DMS79 (cell line): ENCODE data around the gene RBM25.

Source experiments
- DNase-seq: peaks from one replicate; lab custom pipeline; 2025; lab: John Stamatoyannopoulos, UW

Gene RBM25

GRCh38 chr14:73102806-73103497, 44.6 kb downstream of the RBM25 start:
- no peak for DNase-seq

DNA sequence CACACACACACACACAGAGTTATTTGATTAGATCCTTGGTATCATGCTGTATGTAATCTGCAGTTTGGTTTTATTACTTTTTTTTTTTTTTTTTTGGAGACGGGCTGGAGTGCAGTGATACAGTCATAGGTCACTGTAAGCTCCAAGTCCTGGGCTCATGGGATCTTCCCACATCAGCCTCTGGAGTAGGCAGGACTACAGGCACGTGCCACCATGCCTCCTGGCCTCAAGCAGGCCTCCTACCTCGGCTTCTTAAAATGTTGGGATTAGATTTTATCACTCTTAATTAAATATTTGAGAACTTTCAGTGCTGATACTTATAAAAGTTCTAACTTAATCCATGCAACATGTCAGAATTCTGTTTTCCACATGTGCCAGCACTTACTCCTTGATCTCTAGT, 46.7 kb downstream of the RBM25 start:
- no peak for DNase-seq

DNA sequence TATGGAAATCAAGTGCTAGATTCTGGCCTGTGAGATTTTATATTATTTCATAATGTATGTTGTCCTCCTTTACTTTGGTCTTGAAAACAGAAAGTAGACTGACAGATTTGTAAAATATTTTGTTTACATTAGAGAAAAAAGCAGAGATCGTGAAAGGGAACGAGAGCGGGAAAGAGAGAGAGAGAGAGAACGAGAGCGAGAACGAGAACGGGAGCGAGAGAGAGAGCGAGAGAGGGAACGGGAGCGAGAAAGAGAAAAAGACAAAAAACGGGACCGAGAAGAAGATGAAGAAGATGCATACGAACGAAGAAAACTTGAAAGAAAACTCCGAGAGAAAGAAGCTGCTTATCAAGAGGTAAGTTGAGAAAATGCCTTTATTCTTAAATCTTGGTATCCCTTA, 47.4 kb downstream of the RBM25 start:
- no peak for DNase-seq

- no peak for DNase-seq
Observed at GRCh38 chr14:73116079-73116665, 57.8 kb downstream of the RBM25 start.

- peak; percentile 11 for DNase-seq
Observed at GRCh38 chr14:73124180-73124894, 66.0 kb downstream of the RBM25 start.

DNA sequence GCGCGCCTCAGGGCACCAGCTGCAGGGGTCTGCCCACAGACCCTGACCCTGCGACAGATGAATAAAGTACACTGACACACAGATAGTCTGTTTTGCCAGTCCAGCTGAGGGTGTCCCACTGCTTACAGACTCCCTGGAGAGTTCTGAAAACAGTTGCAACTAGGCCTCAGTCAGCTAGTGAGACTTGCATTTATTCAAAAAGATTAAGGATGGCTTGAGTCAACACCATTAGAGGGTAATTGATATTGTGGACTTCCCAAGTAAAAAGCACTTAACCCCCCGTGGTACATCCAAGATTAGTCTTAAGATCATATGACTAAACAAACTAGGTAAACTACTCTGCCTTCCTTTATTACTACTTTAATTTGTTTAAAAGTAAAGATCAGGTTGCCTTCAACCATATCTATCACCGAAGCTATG, 66.8 kb downstream of the RBM25 start:
- peak; percentile 63 for DNase-seq

GRCh38 chr14:73125746-73126145, 67.4 kb downstream of the RBM25 start:
- DNase-seq, result no peak

- no peak for DNase-seq
Observed at GRCh38 chr14:73133795-73134194, 75.5 kb downstream of the RBM25 start.

DNA sequence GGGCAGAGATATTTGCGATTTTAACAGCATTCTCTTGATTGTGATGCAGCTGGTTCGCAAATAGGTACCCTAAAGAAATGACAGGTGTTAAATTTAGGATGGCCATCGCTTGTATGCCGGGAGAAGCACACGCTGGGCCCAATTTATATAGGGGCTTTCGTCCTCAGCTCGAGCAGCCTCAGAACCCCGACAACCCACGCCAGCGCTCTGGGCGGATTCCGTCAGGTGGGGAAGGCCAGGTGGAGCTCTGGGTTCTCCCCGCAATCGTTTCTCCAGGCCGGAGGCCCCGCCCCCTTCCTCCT, 77.7 kb downstream of the RBM25 start:
- no peak for DNase-seq

GRCh38 chr14:73136387-73137225, 78.3 kb downstream of the RBM25 start, which contains the start of gene PSEN1:
Gene PSEN1, plus strand, starts transcription at chr14:73136507. Its CDS starts 11,513 bp downstream, at chr14:73148020.
- peak; percentile 89 for DNase-seq

DNA sequence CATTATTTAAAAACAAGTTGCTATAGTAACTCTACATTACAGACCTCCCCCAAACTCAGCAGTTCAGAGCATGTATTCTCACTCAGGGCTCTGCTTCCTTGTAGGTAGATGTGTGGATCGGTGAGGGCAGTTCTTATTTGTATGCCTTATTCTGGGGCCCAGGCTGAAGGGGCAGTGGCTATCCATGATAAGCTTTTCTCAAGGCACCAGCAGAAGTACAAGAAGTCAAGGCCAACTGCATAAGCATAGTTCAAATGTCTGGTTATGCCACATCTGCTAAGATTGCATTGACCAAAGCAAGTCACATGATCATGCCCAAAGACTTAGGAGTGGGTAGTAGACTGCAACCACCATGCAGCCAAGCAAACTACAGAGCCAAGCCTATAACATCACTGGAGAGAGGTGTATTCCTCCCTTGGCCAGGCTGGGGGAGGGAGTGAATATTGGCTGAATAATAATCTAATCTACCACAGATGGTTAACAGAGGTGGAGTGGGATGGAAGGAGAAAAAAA, 82.5 kb downstream of the RBM25 start:
- no peak for DNase-seq

DNA sequence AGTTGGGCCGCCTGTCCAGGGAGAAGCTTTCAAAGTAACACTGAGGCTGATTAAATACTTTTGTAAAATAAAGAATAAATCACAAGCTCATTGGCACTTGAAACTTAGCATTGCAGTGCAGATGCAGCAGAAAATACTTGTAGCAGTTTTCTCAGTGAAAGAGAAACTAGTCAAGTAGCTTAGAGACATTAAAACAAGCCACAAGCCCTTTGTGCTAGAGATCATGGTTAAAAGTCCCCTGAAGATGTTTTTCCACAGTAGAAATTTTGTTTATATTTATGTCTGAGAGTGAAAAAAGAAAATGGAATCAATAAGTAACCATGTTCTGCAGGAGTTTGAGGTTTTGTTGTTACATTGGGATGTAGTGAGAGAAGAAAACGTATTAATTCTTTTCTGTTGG, 83.9 kb downstream of the RBM25 start:
- no peak for DNase-seq

GRCh38 chr14:73143003-73143402, 84.7 kb downstream of the RBM25 start:
- no peak for DNase-seq

DNA sequence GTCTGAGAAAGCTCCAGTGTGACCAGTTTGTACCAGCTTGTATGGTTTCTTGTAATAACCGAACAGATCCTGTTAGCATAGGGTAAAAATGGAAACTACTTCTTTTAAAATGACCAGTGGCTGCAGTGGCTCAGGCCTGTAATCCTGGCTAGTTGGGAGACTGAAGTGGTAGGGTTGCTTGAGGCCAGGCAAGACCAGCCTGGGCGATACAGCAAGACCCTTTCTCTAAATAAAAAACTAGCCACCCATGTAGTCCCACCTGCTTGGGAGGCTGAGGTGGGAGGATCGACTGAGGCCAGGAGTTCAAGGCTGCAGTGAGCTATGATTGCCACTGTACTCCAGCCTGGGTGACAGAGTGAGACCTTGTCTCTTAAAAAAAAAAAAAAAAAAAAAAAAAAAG, 85.3 kb downstream of the RBM25 start:
- DNase-seq, result no peak

DNA sequence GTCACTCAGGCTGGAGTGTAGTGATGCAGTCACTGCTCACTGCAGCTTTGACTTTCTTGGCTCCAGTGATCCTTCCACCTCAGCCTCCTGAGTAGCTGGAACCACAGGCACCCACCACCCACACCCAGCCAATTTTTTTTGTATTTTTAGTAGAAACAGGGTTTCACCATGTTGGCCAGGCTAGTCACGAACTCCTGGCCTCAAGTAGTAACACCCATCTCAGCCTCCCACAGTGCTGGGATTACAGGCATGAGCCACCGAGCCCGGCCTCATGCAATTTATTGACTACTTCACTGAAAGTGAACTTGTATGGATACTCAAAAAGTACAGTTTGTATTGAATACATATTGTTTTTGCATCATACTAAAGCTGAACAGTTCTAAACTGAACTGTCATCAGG, 87.0 kb downstream of the RBM25 start:
- no peak for DNase-seq

DNA sequence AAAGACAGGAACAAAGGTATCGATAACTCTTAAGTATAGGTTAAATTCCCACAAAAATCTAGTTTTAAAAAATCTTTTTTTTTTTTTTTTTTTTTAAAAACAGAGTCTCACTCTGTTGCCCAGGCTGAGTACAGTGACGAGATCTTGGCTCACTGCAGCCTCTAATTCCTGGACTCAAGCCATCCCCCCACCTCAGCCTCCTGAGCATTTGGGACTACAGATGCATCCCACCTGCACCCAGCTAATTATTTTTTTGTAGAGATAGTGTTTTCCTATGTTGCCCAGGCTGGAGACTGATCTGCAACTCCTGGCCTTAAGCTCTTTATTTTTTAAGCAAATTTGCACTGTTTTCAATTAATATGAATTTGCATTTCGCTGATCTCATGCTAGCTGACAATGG, 87.8 kb downstream of the RBM25 start:
- DNase-seq, result no peak

GRCh38 chr14:73149753-73150152, 91.4 kb downstream of the RBM25 start:
- no peak for DNase-seq

DNA sequence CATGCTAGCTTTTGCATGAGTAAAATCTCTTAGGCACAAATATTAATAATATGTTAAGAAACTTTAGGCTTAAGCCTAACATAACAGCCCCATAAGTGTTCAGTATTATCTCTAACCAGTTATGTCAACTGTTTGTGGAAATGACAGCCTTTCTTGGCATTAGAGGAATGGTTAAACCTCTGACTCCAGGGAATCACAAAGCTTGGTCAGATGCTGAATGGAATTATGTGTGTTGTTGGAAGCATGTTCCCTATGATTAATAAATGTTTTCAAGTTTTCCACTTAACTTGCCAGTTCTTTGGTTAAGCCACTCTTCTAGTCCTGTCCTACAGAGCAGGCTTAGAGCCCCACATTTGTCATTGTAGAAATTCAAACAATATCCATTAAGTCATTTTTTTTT, 94.9 kb downstream of the RBM25 start:
- no peak for DNase-seq

DNA sequence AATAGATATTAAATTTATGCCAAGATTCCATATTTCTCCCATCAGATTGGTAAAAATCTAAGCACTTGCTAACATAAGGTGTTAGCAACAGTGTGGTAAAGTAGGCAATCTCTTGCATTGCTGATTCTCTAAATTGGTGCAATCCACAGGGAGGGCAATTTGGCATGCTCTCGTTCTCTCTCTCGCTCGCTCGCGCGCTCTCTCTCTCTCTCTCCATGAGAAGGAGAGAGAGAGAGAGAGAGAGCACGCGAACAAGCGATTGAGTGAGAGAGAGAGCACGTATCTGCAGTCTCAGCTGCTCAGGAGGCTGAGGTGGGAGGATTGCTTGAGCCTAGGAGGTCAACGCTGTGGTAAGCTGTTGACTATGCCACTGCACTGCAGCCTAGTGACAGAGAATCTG, 103.9 kb downstream of the RBM25 start:
- DNase-seq, result no peak

- no peak for DNase-seq
Observed at GRCh38 chr14:73166399-73166798, 108.1 kb downstream of the RBM25 start.

- no peak for DNase-seq
Observed at GRCh38 chr14:73167727-73168126, 109.4 kb downstream of the RBM25 start.

GRCh38 chr14:73168274-73168673, 109.9 kb downstream of the RBM25 start:
- no peak for DNase-seq
